ENCODE measurements around the gene CAMTA1. TPM values are rescaled to one million over a fixed set of nuclear protein-coding genes. Genes with fewer than 3 reads are reported as not detected.

CAMTA1 gene
- total RNA-seq, 1 donor from 2014 or later, result 81.6 TPM

GRCh38 chr1:6935911-6936690 lies 150.8 kb downstream of the CAMTA1 start:
- H3K9me3 Mint-ChIP-seq (ENCODE audit: unreplicated experiment), result no peaks in the 10 kb centered on the region
- peaks cover 28% of the 10 kb centered on the region for H3K27me3 Mint-ChIP-seq (ENCODE audit: unreplicated experiment)
- no peak overlapping the region for H3K27ac Mint-ChIP-seq (ENCODE audit: unreplicated experiment)
- H3K36me3 Mint-ChIP-seq (ENCODE audit: unreplicated experiment), result no peaks in the 10 kb centered on the region
- DNase-seq (ENCODE audit: extremely low spot score, unreplicated experiment), result no peak
- H3K4me3 Mint-ChIP-seq (ENCODE audit: unreplicated experiment), result no peak overlapping the region
- H3K4me1 Mint-ChIP-seq (ENCODE audit: unreplicated experiment), result peaks cover 2% of the 10 kb centered on the region
- TF ChIP-seq CTCF (IDR thresholded peaks at IDR 0.05), result no peak

DNA sequence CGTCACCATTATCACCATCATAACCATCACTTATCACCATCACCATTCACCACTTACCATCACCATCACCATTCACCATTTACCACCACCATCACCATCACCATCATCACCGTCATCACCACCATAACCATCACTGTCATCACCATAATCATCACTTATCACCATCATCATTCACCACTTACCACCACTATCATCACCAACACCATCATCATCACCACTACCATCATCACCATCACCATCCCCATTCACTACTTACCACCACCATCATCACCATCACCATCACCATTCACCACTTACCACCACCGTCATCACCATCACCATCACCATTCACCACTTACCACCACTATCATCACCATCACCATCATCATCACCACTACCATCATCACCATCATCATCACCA lies 151.8 kb downstream of the CAMTA1 start:
- TF ChIP-seq CTCF (IDR thresholded peaks at IDR 0.05), result no peak

DNA sequence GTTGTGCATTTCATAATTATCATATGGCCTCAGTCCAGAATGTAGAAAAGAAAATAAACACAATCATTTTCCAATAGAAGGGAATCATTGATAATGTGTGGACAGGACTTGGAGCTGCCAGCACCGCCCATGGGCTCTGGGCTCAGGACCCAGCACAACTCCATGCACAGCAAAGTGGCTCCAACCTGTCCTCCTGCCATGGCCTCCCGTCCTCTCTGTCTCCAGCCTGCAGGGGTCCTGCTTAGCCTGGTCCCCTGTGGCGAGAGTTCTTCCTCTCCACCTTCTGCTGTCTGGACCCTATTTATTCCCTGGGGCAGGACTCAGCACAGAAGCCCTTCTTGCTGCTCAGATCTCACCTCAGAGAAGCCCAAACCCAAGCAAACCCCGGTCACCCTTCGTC lies 154.1 kb downstream of the CAMTA1 start:
- DNase-seq (ENCODE audit: extremely low spot score, unreplicated experiment), result no peak
- H3K36me3 Mint-ChIP-seq (ENCODE audit: unreplicated experiment), result no peaks in the 10 kb centered on the region
- no peaks in the 10 kb centered on the region for H3K9me3 Mint-ChIP-seq (ENCODE audit: unreplicated experiment)
- H3K4me3 Mint-ChIP-seq (ENCODE audit: unreplicated experiment), result no peak overlapping the region
- peaks cover 2% of the 10 kb centered on the region for H3K4me1 Mint-ChIP-seq (ENCODE audit: unreplicated experiment)
- TF ChIP-seq CTCF (IDR thresholded peaks at IDR 0.05), result no peak
- H3K27me3 Mint-ChIP-seq (ENCODE audit: unreplicated experiment), result peaks cover 15% of the 10 kb centered on the region
- H3K27ac Mint-ChIP-seq (ENCODE audit: unreplicated experiment), result no peak overlapping the region

More for the DNA sequence above, 151.8 kb downstream of the CAMTA1 start:
- Mint-ChIP-seq H3K27me3 (ENCODE audit: unreplicated experiment) (peaks cover 23% of the 10 kb centered on the region), H3K36me3 (ENCODE audit: unreplicated experiment) (no peaks in the 10 kb centered on the region), H3K9me3 (ENCODE audit: unreplicated experiment) (no peaks in the 10 kb centered on the region), H3K4me3 (ENCODE audit: unreplicated experiment) (no peak overlapping the region), H3K4me1 (ENCODE audit: unreplicated experiment) (peaks cover 2% of the 10 kb centered on the region), H3K27ac (ENCODE audit: unreplicated experiment) (no peak overlapping the region)
- no peak for DNase-seq (ENCODE audit: extremely low spot score, unreplicated experiment)

GRCh38 chr1:6941786-6942185 lies 156.5 kb downstream of the CAMTA1 start:
- no peak overlapping the region for H3K27ac Mint-ChIP-seq (ENCODE audit: unreplicated experiment)
- no peaks in the 10 kb centered on the region for H3K9me3 Mint-ChIP-seq (ENCODE audit: unreplicated experiment)
- H3K4me1 Mint-ChIP-seq (ENCODE audit: unreplicated experiment), result no peaks in the 10 kb centered on the region
- no peak for DNase-seq (ENCODE audit: extremely low spot score, unreplicated experiment)
- H3K27me3 Mint-ChIP-seq (ENCODE audit: unreplicated experiment), result peaks cover 15% of the 10 kb centered on the region
- no peak overlapping the region for H3K4me3 Mint-ChIP-seq (ENCODE audit: unreplicated experiment)
- no peaks in the 10 kb centered on the region for H3K36me3 Mint-ChIP-seq (ENCODE audit: unreplicated experiment)
- TF ChIP-seq CTCF (IDR thresholded peaks at IDR 0.05), result no peak

DNA sequence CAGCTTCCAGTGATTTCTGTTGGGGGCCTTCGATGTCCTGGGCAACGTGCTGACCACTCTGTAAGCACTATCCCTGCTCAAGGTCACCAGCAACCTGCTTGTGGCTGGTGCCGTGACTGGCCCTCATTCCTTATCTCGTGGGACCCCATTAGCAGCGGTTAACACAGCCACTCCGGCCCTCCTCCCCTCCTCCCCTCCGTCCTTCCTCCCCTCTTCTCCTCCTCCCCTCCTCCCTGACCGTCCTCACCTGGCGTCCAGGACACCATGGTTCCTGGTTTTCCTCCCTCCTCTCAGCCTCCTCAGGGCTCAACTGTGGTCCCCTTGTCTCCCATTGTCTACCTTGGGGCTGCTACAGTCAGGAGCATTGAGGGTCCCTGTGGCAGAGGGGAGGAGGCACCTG lies 157.7 kb downstream of the CAMTA1 start:
- Mint-ChIP-seq H3K4me3 (ENCODE audit: unreplicated experiment) (no peak overlapping the region), H3K4me1 (ENCODE audit: unreplicated experiment) (no peaks in the 10 kb centered on the region), H3K27ac (ENCODE audit: unreplicated experiment) (no peak overlapping the region), H3K36me3 (ENCODE audit: unreplicated experiment) (no peaks in the 10 kb centered on the region), H3K9me3 (ENCODE audit: unreplicated experiment) (no peaks in the 10 kb centered on the region), H3K27me3 (ENCODE audit: unreplicated experiment) (peaks cover 16% of the 10 kb centered on the region)
- DNase-seq (ENCODE audit: extremely low spot score, unreplicated experiment), result no peak
- TF ChIP-seq CTCF (IDR thresholded peaks at IDR 0.05), result no peak
